Mesendoderm (in vitro differentiated cells): Measurements from ENCODE around the gene MAP4K2.

ENCODE experiments used
- DNase-seq: peaks from one replicate; pipeline ENCODE4 v3.0.0; 2013
- H2AK5ac ChIP-seq: 2 replicates; pipeline ENCODE4 v1.6.1; 2013; ENCODE audit warnings: low read length, inconsistent platforms
- H2BK120ac ChIP-seq: 2 replicates; pipeline ENCODE4 v1.6.1; 2013; ENCODE audit warnings: low read depth, mild to moderate bottlenecking, low read length, moderate library complexity, mixed read lengths
- H2BK15ac ChIP-seq: replicated peaks from 2 replicates; pipeline ENCODE4 v1.6.1; 2013; ENCODE audit warnings: low read depth, mild to moderate bottlenecking, moderate library complexity
- H2BK5ac ChIP-seq: 2 replicates; pipeline ENCODE4 v1.6.1; 2013; ENCODE audit warnings: low read length, inconsistent platforms
- H3K18ac ChIP-seq: 2 replicates; pipeline ENCODE4 v1.6.1; 2013; ENCODE audit warnings: mild to moderate bottlenecking, low read length, mixed read lengths
- H3K23ac ChIP-seq: one replicate; pipeline ENCODE4 v1.6.1; 2013; ENCODE audit warnings: low read length
- H3K27ac ChIP-seq: 2 replicates; pipeline ENCODE4 v1.5.1; 2013; ENCODE audit warnings: low read depth, mild to moderate bottlenecking, inconsistent platforms, low read length, moderate library complexity
- H3K27me3 ChIP-seq: 2 replicates; pipeline ENCODE4 v1.6.1; 2013; ENCODE audit warnings: low read length, control low read depth, mild to moderate bottlenecking, inconsistent platforms; ENCODE audit not compliant: insufficient read depth, poor library complexity
- H3K36me3 ChIP-seq: 2 replicates; pipeline ENCODE4 v1.6.1; 2013; ENCODE audit warnings: low read length, inconsistent platforms; ENCODE audit not compliant: control insufficient read depth, insufficient read depth
- H3K4ac ChIP-seq: one replicate; pipeline ENCODE4 v1.6.1; 2013; ENCODE audit warnings: low read depth, mild to moderate bottlenecking, low read length, moderate library complexity
- H3K4me1 ChIP-seq: 2 replicates; pipeline ENCODE4 v1.6.1; 2013; ENCODE audit warnings: low read depth, low read length, inconsistent platforms; ENCODE audit not compliant: control insufficient read depth
- H3K4me2 ChIP-seq: 2 replicates; pipeline ENCODE4 v1.6.1; 2013; ENCODE audit warnings: low read length
- H3K4me3 ChIP-seq: 2 replicates; pipeline ENCODE4 v1.5.1; 2013; ENCODE audit warnings: mild to moderate bottlenecking, low read length
- H3K56ac ChIP-seq: one replicate; pipeline ENCODE4 v1.6.1; 2013; ENCODE audit warnings: low read length
- H3K79me1 ChIP-seq: 2 replicates; pipeline ENCODE4 v1.6.1; 2013; ENCODE audit warnings: low read length, inconsistent platforms
- H3K79me2 ChIP-seq: 2 replicates; pipeline ENCODE4 v1.6.1; 2013; ENCODE audit warnings: mild to moderate bottlenecking, low read length; ENCODE audit not compliant: control insufficient read depth, insufficient read depth
- H3K9ac ChIP-seq: 2 replicates; pipeline ENCODE4 v1.6.1; 2013; ENCODE audit warnings: low read length, inconsistent platforms
- H4K5ac ChIP-seq: one replicate; pipeline ENCODE4 v1.6.1; 2013; ENCODE audit warnings: low read length
- H4K8ac ChIP-seq: one replicate; pipeline ENCODE4 v1.6.1; 2013; ENCODE audit warnings: low read depth, mild to moderate bottlenecking, control low read depth, low read length, moderate library complexity
- WGBS: extraction: QIAGEN DNeasy Blood & Tissue Kit; methylation state at CpG from one replicate; pipeline ENCODE4 v1.1.7; 2013; ENCODE audit warnings: low lambda C conversion rate, missing lambda C conversion rate; ENCODE audit not compliant: insufficient coverage; ENCODE audit errors: extremely low coverage; 5-methylcytosine and 5-hydroxymethylcytosine counted together

The MAP4K2 gene

DNA sequence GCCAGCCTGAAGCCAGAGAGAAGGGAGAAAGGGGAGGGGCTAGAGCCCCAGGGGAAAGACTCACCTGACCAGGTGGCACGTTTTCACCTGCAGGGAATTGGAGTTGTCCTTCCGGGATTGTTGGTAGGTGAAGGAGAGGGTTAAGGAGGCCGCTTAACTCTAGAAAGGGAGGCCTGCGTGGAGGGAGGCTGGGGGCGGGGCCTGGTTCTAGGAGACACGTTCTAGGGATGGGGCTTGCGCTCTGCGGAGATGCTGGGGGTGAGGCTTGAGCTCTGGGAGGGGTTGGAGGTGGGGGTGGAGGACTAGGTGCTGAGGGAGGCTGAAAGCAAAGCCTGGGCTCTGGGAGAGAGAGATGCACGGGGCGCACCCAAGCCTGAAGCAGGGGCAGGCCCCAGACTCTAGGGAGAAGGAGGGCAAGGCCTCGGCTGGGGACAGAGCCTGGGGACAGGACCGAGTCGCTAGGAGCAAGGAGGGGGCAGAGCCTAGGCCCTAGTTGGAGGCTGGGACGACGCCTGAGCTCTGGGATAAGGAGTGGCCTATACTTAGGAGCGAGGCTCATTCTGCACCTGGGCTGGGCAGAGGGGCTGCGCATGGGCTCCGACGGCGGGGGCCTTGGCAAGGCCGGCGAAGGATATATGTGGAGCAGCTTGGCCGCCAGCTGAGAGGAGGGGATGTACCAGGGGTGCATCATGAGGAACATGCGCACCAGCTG lies 61.5 kb downstream of the MAP4K2 start:
- Histone ChIP-seq H3K4me2 (no peak overlapping the region), H3K23ac (no peak overlapping the region), H3K4ac (no peak overlapping the region), H3K4me1 (no peaks in the 10 kb centered on the region), H2BK5ac (no peak overlapping the region), H4K8ac (no peak overlapping the region), H3K27ac (no peak overlapping the region), H3K18ac (no peak overlapping the region), H2AK5ac (no peak overlapping the region), H3K4me3 (no peak overlapping the region), H2BK15ac (no peak overlapping the region), H3K9ac (no peak overlapping the region), H3K56ac (no peak overlapping the region), H3K36me3 (no peaks in the 10 kb centered on the region), H3K79me2 (no peaks in the 10 kb centered on the region), H2BK120ac (no peak overlapping the region), H3K79me1 (no peaks in the 10 kb centered on the region), H3K27me3 (peaks cover 21% of the 10 kb centered on the region), H4K5ac (no peak overlapping the region)
- WGBS, result no CpG with 5 or more reads among the region's 24 CpGs
- peak; percentile 42 for DNase-seq

DNA sequence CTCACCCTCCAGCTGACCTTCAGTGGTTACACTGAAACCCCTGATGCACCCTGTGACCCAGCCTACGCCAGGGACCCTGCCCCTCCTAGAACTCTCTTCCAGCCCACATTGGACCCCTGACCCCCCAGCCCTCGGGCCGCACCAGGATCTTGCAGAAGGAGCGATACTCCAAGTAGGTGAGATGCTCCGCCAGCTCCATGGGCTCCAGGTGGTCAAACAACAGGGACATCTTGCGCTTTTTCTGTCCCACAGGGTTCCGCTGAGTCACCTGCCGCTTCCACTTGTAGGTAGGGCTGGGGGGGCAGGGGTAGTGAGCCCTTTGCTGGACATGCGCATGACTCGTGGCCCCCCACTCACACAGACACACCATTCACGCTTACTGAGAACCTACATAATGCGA lies 63.1 kb downstream of the MAP4K2 start:
- Histone ChIP-seq H3K27ac (no peak overlapping the region), H3K56ac (no peak overlapping the region), H4K5ac (no peak overlapping the region), H3K79me2 (no peaks in the 10 kb centered on the region), H4K8ac (no peak overlapping the region), H3K18ac (no peak overlapping the region), H3K9ac (no peak overlapping the region), H2BK15ac (no peak overlapping the region), H3K36me3 (no peaks in the 10 kb centered on the region), H3K4me3 (no peak overlapping the region), H3K23ac (no peak overlapping the region), H3K4ac (no peak overlapping the region), H2BK120ac (no peak overlapping the region), H2AK5ac (no peak overlapping the region), H2BK5ac (no peak overlapping the region), H3K4me1 (no peaks in the 10 kb centered on the region), H3K4me2 (no peak overlapping the region), H3K79me1 (no peaks in the 10 kb centered on the region), H3K27me3 (peaks cover 21% of the 10 kb centered on the region)
- no CpG with 5 or more reads among the region's 12 CpGs for WGBS
- DNase-seq, result no peak

GRCh38 chr11:64736654-64737053 lies 66.4 kb downstream of the MAP4K2 start:
- Histone ChIP-seq H3K79me1 (no peaks in the 10 kb centered on the region), H3K23ac (no peak overlapping the region), H3K79me2 (no peaks in the 10 kb centered on the region), H3K4me2 (no peak overlapping the region), H3K27me3 (no peaks in the 10 kb centered on the region), H2AK5ac (no peak overlapping the region), H2BK120ac (no peak overlapping the region), H3K18ac (no peak overlapping the region), H3K36me3 (no peaks in the 10 kb centered on the region), H4K8ac (no peak overlapping the region), H2BK5ac (no peak overlapping the region), H3K4me3 (no peak overlapping the region), H3K56ac (no peak overlapping the region), H4K5ac (no peak overlapping the region), H2BK15ac (no peak overlapping the region), H3K27ac (no peak overlapping the region), H3K9ac (no peak overlapping the region), H3K4me1 (no peaks in the 10 kb centered on the region), H3K4ac (no peak overlapping the region)
- DNase-seq, result no peak
- no CpG with 5 or more reads among the region's 15 CpGs for WGBS

- no peak overlapping the region for H3K18ac ChIP-seq
- no peaks in the 10 kb centered on the region for H3K36me3 ChIP-seq
- no peak overlapping the region for H2AK5ac ChIP-seq
- H3K27ac ChIP-seq, result no peak overlapping the region
- H2BK120ac ChIP-seq, result no peak overlapping the region
- no peak overlapping the region for H4K8ac ChIP-seq
- H3K9ac ChIP-seq, result no peak overlapping the region
- no peaks in the 10 kb centered on the region for H3K79me2 ChIP-seq
- H3K4me2 ChIP-seq, result no peak overlapping the region
- no peak overlapping the region for H3K4ac ChIP-seq
- no peak overlapping the region for H2BK5ac ChIP-seq
- no peak for DNase-seq
- no CpG with 5 or more reads among the region's 9 CpGs for WGBS
- no peak overlapping the region for H4K5ac ChIP-seq
- no peaks in the 10 kb centered on the region for H3K27me3 ChIP-seq
- no peaks in the 10 kb centered on the region for H3K4me1 ChIP-seq
- H3K23ac ChIP-seq, result no peak overlapping the region
- H3K56ac ChIP-seq, result no peak overlapping the region
- no peak overlapping the region for H3K4me3 ChIP-seq
- no peaks in the 10 kb centered on the region for H3K79me1 ChIP-seq
- no peak overlapping the region for H2BK15ac ChIP-seq
These were observed 67.2 kb downstream of the MAP4K2 start for GRCh38 chr11:64735725-64736259.
